SKM-1 (cell line): ENCODE measurements around the gene ILDR2.

Experiments
- DNase-seq: peaks from one replicate; lab custom pipeline; 2025; ENCODE audit not compliant: unreplicated experiment; lab: John Stamatoyannopoulos, UW

Gene ILDR2, protein sequence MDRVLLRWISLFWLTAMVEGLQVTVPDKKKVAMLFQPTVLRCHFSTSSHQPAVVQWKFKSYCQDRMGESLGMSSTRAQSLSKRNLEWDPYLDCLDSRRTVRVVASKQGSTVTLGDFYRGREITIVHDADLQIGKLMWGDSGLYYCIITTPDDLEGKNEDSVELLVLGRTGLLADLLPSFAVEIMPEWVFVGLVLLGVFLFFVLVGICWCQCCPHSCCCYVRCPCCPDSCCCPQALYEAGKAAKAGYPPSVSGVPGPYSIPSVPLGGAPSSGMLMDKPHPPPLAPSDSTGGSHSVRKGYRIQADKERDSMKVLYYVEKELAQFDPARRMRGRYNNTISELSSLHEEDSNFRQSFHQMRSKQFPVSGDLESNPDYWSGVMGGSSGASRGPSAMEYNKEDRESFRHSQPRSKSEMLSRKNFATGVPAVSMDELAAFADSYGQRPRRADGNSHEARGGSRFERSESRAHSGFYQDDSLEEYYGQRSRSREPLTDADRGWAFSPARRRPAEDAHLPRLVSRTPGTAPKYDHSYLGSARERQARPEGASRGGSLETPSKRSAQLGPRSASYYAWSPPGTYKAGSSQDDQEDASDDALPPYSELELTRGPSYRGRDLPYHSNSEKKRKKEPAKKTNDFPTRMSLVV

DNA sequence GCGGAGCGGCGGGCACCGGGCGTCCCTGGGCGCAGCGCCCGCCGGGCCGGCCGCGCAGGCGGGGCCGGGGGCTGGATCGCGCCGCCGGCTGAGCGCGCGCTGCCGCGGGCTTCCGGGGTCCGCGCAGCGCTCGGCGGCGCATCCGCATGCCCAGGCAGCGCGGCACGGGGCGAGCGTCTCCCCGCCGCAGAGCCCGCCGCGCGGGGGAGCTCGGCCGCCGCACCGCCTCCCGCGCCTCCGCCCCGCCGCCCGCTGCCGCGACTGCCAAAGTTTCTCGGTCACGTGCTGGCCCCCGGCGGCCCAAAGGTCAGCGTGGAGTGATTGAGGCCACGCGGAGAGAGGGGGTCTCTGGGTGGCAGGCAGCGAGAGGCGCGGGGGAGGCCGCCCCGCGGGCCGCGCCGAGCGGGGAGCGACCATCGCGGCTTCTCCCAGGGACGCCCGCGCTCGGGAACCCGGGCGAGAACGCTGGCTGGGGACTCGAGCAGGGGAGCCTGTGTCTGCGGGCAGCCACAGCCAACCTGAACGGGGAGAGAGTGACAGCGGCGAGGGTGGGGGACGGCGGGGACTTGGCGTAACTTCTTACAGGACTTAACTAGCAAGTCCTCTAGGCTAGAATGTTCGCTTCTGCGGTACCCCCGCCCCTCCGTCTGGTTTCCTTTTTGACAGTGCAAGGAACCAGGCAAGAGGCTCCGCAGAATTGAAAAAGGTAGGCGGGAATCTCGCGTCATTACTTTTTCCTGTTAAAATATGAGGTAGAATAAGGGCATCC, at the start of gene ILDR2:
ILDR2 (minus strand) TSS at position 180 of the 769 bp plus-strand sequence. CDS start 272 bp downstream, outside the sequence.
- peak; percentile 63 for DNase-seq

DNA sequence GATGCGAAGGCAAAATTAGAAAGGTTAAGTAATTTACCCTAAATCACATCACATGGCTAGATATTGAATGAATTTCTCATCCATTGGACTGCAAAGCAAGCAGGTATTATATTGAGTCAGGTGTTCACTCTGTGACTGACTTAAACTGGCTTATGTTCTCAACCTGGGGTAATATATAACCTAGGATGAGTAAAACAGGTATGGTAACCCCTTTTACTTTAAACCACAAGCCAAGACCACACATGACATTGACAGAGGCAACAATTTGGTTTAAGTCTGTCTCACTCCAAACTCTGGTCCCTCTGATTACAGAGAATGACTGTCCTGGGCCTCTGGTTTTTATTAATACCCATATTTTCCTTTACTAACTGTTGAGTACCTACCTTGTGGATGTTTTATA, 47.0 kb upstream of the ILDR2 start:
- no peak for DNase-seq

DNA sequence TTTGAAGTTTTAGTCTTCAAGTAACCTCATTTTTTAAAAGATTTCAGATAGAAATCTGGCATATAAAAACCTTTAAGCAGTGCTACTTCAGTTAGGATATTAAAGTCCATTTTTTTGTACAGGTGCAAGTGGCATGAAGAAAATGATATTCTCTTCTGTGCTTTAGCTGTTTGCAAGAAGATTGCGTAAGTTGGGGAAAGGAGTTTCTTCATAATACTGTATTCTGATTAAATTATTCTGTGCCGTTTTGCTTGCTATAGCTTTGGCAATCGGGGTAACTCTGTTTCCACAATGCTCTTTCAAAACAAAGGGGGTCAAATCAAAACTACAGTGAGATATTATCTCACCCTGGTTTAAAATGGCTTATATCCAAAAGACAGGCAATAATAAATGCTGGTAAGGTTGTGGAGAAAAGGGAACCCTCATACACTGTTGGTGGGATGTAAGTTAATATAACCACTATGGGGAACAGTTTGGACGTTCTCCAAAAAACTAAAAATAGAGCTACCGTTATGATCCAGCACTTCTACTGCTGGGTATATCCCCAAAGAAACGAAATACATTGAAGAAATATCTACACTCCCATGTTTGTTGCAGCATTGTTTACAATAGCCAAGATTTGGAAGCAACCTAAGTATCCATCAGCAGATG, 40.9 kb upstream of the ILDR2 start:
- no peak for DNase-seq

DNA sequence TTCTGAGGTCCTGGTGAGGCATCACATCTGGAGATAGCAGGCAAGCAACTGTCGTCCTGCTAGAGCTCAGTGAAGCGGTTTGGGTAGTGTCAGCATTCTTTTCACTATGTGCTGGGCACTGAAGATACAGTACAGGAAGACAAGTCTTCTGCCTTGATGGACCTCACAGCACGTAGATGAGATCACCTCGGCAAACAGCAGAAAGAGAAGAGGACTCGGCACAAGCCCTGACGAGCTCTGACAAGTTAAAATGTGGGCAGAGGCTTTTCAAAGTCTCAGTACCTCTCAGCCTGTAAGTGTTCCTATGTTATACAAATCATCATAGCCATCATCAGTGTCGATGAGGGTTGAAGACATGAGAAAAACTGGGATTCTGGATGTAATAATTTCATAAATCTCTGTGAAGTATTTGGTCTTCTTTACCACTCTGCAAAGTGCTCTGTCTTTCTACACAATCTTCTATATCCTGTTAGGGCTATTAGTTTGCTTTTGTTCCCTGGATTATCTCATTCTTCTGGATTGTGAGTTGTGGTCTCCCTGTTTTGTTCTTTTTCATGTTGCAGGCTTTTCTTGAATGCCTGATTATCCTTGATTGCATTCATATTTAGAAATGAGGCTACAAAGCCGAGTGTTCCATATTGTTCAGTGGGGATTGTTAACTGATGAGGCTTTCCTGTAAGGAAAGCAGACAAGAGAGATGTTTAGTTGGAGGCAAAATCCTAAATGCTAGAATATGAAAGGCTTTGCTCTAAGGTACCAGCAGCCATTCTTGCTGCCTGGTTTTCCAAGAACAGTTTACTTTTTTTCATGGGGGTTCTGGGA, 38.0 kb upstream of the ILDR2 start:
- DNase-seq: no peak

DNA sequence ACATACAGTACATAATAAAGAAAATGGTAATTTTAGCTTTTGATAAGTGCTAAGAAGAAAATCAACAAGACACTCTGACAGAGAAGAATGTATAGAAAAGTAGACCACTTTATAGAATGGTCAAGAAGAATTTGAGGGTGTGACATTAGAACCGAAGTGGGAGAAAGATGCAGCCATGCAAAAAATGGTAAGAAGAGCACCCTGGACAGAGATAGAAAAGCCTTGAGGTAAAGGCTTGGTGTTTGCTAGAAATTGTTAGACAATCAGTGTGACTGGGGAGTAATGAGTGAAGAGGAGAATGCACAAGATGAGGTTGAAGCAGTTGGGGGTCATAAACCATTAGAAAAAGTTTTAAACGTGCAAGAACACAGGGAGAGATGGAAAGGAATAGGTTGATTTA, 37.2 kb upstream of the ILDR2 start:
- DNase-seq: no peak

DNA sequence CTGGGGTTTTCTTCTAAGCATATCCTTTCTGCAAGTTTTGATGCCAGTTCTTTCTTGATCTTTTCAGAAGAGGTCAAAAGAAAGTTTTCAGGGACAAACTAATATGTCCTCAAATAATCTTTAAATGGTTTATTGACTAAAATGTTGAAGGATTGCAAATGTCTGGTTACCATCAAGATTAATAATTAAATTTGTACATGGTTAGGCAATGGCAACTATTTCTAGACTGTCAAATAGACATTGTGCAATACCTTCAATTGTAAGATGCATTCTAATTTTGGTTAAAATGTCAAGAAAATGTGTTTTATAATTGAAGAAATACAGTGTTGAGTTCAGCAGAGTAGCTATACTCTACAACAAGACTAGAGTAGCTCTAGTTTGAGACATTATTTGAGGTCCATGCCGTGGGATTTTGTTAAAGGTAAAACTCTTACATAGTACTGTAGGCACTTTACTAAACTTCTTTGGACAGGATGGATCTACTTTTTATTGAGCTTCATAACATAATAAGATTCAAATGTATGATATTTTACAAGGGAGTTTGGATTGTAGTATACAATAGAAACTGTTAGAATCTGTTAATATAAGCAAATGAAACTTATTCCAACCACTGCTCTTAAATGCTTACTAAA, 36.3 kb upstream of the ILDR2 start:
- DNase-seq: no peak

DNA sequence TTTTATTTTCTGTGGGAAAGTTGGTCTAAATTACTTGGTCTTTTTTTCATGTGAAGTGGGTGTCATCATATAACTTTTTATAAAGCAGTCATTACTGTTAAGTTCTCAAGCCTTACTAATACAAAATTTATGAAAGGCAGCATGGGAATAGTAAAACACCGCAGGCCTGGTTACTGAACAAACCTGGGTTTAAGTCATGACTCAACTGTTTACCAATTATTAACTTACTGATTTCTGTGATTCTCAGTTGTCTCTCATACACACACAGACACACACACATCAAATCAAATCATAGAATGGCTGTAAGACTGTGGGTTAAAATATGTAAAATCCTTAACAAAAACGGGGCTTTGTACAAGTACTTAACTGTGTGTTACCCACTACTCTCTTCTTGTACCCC, 28.4 kb upstream of the ILDR2 start:
- no peak for DNase-seq

DNA sequence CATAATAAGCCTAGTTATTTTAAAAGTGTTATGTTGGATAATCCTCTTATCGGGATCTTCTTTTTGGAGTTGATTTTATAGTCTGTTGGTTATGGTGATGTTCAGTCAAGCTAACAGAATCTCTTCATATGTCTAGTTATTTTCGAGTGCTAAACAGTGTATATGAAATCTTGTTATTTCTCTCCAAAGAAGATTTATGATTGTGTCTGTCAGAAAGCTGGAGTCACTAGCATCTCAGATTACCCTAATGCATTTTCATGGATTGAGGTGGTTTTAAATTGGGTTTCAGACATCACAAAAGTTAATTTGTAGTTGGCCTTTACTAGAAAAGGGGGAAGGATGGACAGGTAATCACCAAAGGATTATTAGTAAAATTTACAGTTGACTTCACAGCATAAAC, 27.0 kb upstream of the ILDR2 start:
- no peak for DNase-seq

DNA sequence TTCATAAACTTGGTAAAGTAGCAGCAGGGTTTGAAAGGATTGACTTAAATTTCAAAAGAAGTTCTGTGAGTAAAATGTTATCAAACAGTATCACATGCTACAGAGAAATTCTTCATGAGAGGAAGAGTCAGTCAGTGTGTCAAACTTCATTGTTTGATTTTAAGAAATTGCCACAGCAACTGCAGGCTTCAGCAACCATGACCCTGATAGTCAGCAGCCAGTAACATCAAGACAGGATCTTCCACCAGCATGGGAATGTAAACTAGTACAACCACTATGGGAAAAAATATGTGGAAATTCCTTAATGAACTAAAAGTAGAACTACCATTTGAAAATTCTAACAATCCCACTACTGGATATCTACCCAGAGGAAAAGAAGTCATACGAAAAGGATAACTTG, 25.2 kb upstream of the ILDR2 start:
- no peak for DNase-seq

DNA sequence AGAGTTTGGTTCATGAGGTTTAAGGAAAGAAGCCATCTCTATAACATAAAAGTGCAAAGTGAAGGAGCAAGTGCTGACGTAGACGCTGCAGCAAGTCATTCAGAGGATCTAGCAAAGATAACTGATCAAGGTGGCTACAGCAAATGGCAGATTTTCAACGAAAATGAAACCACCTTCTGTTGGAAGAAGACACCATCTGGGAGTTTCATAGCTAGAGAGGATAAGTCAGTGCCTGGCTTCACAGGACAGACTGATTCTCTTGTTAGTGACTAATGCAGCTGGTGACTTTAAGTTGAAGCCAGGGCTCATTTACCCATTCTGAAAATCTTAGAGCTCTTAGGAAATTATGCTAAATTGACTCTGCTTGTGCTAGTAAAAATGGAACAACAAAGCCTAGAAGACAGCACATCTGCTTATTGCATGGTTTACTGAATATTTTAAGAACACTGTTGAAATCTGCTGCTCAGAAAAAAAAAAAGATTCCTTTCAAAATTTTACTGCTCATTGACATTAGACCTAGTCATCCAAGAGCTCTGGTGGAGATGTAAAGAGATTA, 24.2 kb upstream of the ILDR2 start:
- no peak for DNase-seq

DNA sequence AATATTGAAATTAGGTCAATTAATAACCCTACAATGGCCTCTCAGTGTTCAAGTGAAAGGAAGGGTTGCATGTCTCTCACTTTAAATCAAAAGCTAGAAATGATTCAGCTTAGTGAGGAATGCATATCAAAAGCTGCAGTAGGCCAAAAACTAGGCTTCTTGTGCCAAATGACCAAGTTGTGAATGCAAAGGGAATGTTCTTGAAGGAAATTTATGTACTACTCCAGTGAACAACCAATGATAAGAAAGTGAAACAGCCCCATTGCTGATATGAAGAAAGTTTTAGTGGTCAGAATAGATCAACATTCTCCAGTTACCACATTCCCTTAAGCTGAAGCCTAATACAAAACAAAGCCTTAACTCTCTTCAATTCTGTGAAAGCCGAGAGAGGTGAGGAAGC, 23.7 kb upstream of the ILDR2 start:
- no peak for DNase-seq

DNA sequence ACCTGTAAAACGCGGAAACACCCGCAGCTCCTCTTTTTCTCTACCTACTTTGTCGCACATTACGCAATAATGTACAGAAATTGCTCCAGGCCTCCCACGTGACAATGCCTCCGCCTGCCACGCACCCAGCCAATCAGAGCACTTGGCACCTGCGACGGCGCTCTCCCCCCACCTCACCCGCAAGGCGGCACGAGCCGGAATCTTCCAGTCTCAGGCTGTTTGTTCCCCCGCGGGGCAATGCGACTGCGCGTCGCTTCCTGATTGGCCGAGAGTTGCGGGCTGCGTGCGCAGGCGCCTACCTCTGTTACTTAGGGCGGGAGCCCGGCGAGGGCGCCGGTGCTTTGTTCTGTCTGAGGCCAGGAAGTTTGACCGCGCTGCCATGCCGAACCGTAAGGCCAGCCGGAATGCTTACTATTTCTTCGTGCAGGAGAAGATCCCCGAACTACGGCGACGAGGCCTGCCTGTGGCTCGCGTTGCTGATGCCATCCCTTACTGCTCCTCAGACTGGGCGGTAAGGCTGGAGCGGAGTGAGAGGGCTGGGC, 13.7 kb upstream of the ILDR2 start, which contains the start of gene MAEL:
MAEL (plus strand) TSS at position 307 of the 542 bp plus-strand sequence; CDS start at position 380, 73 bp downstream.
- no peak for DNase-seq

DNA sequence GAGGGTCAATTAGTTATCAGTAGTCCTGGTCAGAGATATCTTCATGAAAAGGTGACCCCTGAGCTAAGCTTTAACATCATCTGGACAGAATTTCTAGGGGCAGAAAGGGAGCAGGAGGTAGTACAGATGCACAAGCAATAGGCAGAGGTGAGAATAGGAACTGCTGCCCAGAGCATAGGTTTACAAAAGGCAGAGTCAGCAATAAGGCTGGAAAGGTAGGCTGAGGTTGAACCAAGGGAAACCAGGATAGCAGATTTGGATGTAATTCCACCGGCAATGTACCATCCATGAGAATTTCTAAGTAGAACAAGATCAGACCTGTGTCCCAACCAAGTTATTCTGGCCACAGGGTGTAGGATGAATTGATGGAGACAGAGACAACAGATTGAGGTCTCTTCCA, 6.2 kb upstream of the ILDR2 start:
- no peak for DNase-seq

DNA sequence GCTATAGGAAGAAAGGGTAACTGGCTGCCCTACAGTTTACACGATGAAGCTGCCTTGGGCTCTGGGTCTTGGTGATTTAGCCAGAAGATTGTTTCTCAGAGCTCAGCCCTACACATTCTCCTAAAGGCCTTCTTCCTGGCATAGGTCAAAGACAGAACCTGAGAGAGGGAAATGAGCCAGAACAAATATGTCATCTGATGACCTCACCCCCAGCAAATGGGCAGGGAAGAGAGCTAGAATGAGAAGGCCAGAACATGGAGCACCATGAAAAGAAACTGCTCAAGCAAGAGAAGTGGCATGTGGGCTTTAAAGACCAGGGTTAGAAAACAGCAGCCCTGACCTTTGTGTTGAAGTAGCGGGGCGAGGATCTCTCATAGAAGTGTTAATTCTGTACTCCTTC, 5.5 kb upstream of the ILDR2 start:
- no peak for DNase-seq

DNA sequence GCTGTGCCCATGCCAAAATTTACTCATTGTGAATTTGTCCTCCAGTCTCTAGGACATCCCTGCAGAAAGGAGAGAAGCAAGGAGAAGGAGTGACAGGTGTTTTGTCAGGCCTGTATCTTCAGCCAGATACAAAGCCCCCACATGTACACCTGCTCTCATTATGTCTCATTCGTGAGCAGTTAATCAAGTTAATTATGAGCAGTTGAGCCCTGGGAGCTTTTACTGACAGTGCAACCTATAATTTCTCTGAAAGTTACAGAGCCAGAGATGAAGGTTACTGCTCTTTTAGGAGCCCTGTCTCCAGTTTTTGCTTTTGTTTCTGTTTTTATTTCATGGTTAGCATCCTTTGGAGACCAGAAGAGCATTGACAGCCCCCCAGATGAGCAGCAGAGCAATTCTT, 5.0 kb upstream of the ILDR2 start:
- DNase-seq: no peak

DNA sequence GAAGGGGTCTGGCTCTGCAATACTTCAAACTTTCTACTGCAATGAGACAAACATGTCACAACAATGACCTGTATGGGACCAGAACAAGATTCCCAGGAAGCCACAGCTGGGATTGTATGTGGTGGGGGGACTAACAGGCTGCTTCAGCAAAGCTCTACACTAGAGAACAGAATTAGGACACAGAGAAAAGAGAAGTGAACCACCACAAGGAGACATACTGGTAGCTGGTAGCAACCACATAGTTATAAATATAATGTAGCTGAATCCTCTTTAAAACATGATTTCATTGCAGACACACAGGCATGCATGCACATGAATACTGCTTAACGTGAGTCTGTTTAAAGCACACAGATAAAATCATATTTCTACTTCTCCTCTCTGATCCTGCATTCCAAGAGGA, 3.5 kb upstream of the ILDR2 start:
- no peak for DNase-seq

DNA sequence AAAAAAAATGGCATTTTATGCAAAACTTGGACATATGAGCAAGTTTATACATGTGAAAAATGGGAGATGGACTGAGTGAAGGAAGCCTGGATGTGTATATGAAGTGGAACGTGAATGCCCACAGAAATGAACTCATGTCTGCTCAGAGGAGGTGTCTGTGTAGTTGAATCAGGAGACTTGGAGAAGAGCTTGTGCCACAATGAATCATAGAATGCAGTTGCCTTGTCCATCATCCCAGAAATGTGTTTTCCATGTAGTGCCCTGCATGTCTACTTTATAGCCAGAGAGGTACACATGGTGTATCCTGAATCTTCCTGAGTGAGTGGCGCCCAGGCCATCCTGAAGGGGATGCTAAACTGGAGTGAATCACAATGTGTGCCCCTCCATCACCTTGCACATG, 2.6 kb upstream of the ILDR2 start:
- no peak for DNase-seq

DNA sequence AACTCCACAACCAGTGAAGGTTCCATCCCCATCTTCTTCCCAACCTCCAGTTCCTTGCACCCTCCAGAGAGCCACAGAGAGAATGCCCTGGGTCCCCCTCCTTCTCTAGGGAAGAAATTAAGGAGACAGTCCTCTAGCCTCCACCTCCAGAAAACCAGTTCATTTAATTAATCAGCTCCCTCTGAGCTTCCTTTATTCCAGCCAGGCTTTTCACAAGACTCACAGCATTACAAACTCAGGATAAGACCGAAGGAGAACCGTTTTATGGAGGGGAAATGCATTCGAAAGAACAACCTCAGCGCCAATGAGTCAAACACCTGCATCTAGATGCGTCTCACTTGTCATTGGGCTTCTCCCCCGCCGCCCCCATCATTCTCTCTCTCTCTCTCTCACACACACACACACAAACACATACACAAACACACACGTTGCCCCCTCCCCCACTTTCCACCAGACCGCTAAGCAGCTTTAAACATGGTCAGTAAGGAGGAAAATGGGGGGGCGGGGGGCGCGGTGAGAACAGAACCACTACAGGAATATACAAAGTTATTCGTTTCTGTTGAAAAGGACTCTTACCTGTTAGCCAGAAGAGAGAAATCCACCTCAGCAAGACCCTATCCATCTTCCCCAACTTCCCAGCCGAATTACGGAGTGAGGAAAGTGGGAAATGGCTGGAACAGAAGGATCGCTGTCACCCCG, 544 bp downstream of the ILDR2 start:
- DNase-seq: no peak

DNA sequence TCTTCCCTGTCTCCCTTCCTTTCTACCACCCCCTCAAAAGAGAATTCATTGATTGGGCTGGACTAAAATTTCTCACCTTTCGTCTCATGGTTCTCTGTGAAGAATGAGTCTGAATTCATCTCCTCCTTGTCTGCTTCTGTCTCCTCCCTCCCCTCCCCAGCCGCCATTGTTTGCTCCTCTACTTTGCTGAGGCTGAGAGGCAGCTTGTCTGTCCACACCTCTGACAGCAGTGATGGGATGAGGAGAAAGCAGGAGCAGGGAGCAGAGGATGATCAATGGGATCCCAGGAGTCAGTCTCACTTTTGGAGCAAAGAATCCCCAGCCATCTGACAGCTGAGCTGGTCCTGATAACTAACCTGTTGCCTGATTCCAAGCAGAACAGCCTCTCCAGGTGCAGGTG, 2.5 kb downstream of the ILDR2 start:
- DNase-seq: no peak
